ENCODE data around the gene IFI44. TPM values are rescaled to one million over a fixed set of nuclear protein-coding genes. Genes with fewer than 3 reads are reported as not detected.
A peak's percentile ranks its signal among the peaks of the same experiment; 100 is the strongest.

Gene IFI44
- total and polyA plus RNA-seq, 10 of the 15 experiments (the other 5 are each of a cell fraction or from before 2014, with no cell fraction given): 37.7 to 272 (median 90.9) TPM

- TF ChIP-seq YY1 (IDR thresholded peaks at IDR 0.05; ENCODE audit: low read depth, low read length) (peak; percentile 77), TCF3 (IDR thresholded peaks at IDR 0.05; ENCODE audit: borderline replicate concordance, insufficient read depth, low read depth, low read length) (no peak), SMAD5 (IDR thresholded peaks at IDR 0.05; ENCODE audit: low read depth) (no peak), IRF4 (IDR thresholded peaks at IDR 0.05; ENCODE audit: low read depth, low read length) (peak; percentile 69), TAF1 (IDR thresholded peaks at IDR 0.05; ENCODE audit: borderline replicate concordance, low read depth, low read length) (peak; percentile 87), POLR2A (IDR thresholded peaks at IDR 0.05; ENCODE audit: low read depth, low read length) (peak; percentile 81), FOXK2 (IDR thresholded peaks at IDR 0.05) (no peak), USF1 (IDR thresholded peaks at IDR 0.05; ENCODE audit: borderline replicate concordance, extremely low read length, insufficient read depth, low read depth, low read length) (no peak), NBN (IDR thresholded peaks at IDR 0.05) (0 out of 2 replicates have a peak, but pooled peaks have one; percentile 44), PML (IDR thresholded peaks at IDR 0.05; ENCODE audit: low read length) (peak; percentile 72; the same call in 1 of the 2 replicates), EGR1 (IDR thresholded peaks at IDR 0.05; ENCODE audit: borderline replicate concordance in 1 of 2, low read depth in 2 of 2, low read length in 2 of 2) (no peak), MEF2A (IDR thresholded peaks at IDR 0.05; ENCODE audit: insufficient read depth, low read depth, low read length) (no peak), RCOR1 (conservative IDR thresholded peaks at IDR 0.05; ENCODE audit: low read depth, low read length) (no peak)
- TF ChIP-seq, protein P1, sequence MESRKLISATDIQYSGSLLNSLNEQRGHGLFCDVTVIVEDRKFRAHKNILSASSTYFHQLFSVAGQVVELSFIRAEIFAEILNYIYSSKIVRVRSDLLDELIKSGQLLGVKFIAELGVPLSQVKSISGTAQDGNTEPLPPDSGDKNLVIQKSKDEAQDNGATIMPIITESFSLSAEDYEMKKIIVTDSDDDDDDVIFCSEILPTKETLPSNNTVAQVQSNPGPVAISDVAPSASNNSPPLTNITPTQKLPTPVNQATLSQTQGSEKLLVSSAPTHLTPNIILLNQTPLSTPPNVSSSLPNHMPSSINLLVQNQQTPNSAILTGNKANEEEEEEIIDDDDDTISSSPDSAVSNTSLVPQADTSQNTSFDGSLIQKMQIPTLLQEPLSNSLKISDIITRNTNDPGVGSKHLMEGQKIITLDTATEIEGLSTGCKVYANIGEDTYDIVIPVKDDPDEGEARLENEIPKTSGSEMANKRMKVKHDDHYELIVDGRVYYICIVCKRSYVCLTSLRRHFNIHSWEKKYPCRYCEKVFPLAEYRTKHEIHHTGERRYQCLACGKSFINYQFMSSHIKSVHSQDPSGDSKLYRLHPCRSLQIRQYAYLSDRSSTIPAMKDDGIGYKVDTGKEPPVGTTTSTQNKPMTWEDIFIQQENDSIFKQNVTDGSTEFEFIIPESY (IDR thresholded peaks at IDR 0.05): no peak
Measured at GRCh38 chr1:78649628-78650027, at the start of gene IFI44 (continued).
